ENCODE data around the gene DNER. TPM values are rescaled to one million over a fixed set of nuclear protein-coding genes. Genes with fewer than 3 reads are reported as not detected.

The DNER gene
- total RNA-seq, 1 experiment from 2014 or later: 8.4 TPM

DNA sequence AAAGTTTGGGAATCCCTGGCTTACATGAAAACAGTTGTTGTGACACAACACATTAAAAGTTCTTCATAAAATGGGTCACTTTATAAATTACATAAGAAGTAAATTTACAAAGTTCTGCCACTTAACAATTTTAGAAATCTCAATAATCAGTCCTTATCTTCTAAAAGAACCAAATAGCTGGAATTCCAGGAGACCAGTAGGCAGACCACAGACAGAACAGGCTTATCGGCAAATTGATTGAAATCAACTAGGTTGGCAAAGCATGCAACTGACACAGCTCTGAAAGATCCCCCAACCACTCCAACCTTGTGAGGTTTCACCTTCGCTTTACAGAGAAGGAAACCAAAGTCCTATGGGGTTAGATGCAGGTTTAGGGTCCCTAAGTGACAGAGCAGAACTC lies 103.0 kb downstream of the DNER start:
- no peaks in the 10 kb centered on the region for H3K36me3 ChIP-seq (ENCODE audit: insufficient read depth, low read length, poor library complexity, severe bottlenecking)
- TF ChIP-seq EZH2 (IDR thresholded peaks at IDR 0.05; ENCODE audit: borderline replicate concordance, low read depth, low read length, poor library complexity, severe bottlenecking): no peak
- TF ChIP-seq, protein P1, sequence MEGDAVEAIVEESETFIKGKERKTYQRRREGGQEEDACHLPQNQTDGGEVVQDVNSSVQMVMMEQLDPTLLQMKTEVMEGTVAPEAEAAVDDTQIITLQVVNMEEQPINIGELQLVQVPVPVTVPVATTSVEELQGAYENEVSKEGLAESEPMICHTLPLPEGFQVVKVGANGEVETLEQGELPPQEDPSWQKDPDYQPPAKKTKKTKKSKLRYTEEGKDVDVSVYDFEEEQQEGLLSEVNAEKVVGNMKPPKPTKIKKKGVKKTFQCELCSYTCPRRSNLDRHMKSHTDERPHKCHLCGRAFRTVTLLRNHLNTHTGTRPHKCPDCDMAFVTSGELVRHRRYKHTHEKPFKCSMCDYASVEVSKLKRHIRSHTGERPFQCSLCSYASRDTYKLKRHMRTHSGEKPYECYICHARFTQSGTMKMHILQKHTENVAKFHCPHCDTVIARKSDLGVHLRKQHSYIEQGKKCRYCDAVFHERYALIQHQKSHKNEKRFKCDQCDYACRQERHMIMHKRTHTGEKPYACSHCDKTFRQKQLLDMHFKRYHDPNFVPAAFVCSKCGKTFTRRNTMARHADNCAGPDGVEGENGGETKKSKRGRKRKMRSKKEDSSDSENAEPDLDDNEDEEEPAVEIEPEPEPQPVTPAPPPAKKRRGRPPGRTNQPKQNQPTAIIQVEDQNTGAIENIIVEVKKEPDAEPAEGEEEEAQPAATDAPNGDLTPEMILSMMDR (conservative IDR thresholded peaks at IDR 0.05; ENCODE audit: low read depth, low read length): no peak
- H3K9me3 ChIP-seq (ENCODE audit: low read depth, low read length, poor library complexity, severe bottlenecking): no peaks in the 10 kb centered on the region
- no peak overlapping the region for H3K4me3 ChIP-seq (ENCODE audit: low read depth, low read length, poor library complexity, severe bottlenecking)
- BruUV-seq (replicated peaks): no TSS peak
- POLR2A ChIA-PET (ENCODE audit: low non-redundant PET): no interaction called here
- no peak for DNase-seq (ENCODE audit: low spot score)
- no peaks in the 10 kb centered on the region for H3K27me3 ChIP-seq (replicated peaks; ENCODE audit: insufficient read depth, low read depth, low read length, poor library complexity)
- intact Hi-C loops (cut with micrococcal nuclease; ENCODE audit: unreplicated experiment): no loop called here
- no peak overlapping the region for H3K27ac ChIP-seq (ENCODE audit: low read depth, low read length, poor library complexity, severe bottlenecking)
- CTCF ChIA-PET: no interaction called here
- no peaks in the 10 kb centered on the region for H3K4me1 ChIP-seq (ENCODE audit: insufficient read depth, low read length, poor library complexity, severe bottlenecking)

DNA sequence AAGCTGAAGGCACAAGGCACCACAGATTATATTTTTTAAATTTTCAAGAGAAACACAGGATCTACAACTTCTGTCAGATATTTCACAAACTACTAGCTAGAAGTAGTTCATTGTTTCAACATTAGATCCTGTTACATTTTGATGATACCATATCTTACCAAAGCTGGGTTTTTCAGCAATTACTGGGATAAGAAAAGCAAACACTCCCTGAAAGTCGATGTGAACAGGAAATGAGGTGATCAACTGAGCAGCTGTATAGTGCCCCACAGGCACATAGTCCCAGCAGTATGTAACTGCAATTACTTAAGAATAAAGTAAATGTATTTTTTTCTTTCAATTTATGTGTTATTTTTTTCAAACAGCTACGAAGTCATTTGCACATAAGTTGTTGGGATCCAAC lies 103.5 kb downstream of the DNER start:
- H3K9me3 ChIP-seq (ENCODE audit: low read depth, low read length, poor library complexity, severe bottlenecking): no peaks in the 10 kb centered on the region
- no peaks in the 10 kb centered on the region for H3K36me3 ChIP-seq (ENCODE audit: insufficient read depth, low read length, poor library complexity, severe bottlenecking)
- H3K27ac ChIP-seq (ENCODE audit: low read depth, low read length, poor library complexity, severe bottlenecking): no peak overlapping the region
- intact Hi-C loops (cut with micrococcal nuclease; ENCODE audit: unreplicated experiment): no loop called here
- no peaks in the 10 kb centered on the region for H3K4me1 ChIP-seq (ENCODE audit: insufficient read depth, low read length, poor library complexity, severe bottlenecking)
- no peak for DNase-seq (ENCODE audit: low spot score)
- ChIA-PET CTCF (no interaction called here), POLR2A (ENCODE audit: low non-redundant PET) (no interaction called here)
- no peak for TF ChIP-seq EZH2 (IDR thresholded peaks at IDR 0.05; ENCODE audit: borderline replicate concordance, low read depth, low read length, poor library complexity, severe bottlenecking)
- TF ChIP-seq, protein P1 (conservative IDR thresholded peaks at IDR 0.05; ENCODE audit: low read depth, low read length): no peak
- BruUV-seq (replicated peaks): no TSS peak
- no peak overlapping the region for H3K4me3 ChIP-seq (ENCODE audit: low read depth, low read length, poor library complexity, severe bottlenecking)
- H3K27me3 ChIP-seq (replicated peaks; ENCODE audit: insufficient read depth, low read depth, low read length, poor library complexity): no peaks in the 10 kb centered on the region

DNA sequence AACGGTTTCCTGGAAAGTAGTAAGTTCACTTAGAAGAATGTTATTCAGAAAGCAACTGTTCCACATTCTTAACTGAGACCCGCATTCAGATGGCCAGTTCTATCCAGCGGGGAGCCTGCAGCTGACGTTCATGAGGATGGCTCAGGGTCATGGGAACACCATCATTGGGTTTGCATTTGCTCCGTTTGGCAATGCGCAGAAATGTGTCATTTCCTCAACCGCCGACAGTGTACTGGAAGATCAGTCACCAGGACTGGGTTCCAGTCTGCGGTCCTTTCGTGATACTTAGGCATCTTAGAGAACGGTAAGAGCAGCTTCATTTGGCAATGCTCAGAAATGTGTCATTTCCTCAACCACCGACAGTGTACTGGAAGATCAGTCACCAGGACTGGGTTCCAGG lies 104.0 kb downstream of the DNER start:
- Histone ChIP-seq H3K27me3 (replicated peaks; ENCODE audit: insufficient read depth, low read depth, low read length, poor library complexity) (no peaks in the 10 kb centered on the region), H3K4me3 (ENCODE audit: low read depth, low read length, poor library complexity, severe bottlenecking) (no peak overlapping the region), H3K36me3 (ENCODE audit: insufficient read depth, low read length, poor library complexity, severe bottlenecking) (no peaks in the 10 kb centered on the region), H3K9me3 (ENCODE audit: low read depth, low read length, poor library complexity, severe bottlenecking) (no peaks in the 10 kb centered on the region), H3K27ac (ENCODE audit: low read depth, low read length, poor library complexity, severe bottlenecking) (no peak overlapping the region), H3K4me1 (ENCODE audit: insufficient read depth, low read length, poor library complexity, severe bottlenecking) (no peaks in the 10 kb centered on the region)
- DNase-seq (ENCODE audit: low spot score): no peak
- TF ChIP-seq, protein P1 (conservative IDR thresholded peaks at IDR 0.05; ENCODE audit: low read depth, low read length): no peak
- TF ChIP-seq EZH2 (IDR thresholded peaks at IDR 0.05; ENCODE audit: borderline replicate concordance, low read depth, low read length, poor library complexity, severe bottlenecking): no peak
- ChIA-PET CTCF (no interaction called here), POLR2A (ENCODE audit: low non-redundant PET) (no interaction called here)
- BruUV-seq (replicated peaks): no TSS peak
- intact Hi-C loops (cut with micrococcal nuclease; ENCODE audit: unreplicated experiment): no loop called here
